ENCODE measurements around the gene THADA. TPM values are rescaled to one million over a fixed set of nuclear protein-coding genes. Genes with fewer than 3 reads are reported as not detected.
A peak's percentile ranks its signal among the peaks of the same experiment; 100 is the strongest.

The THADA gene
- total RNA-seq, 1 donor: 39.4 TPM

- TF ChIP-seq CTCF (IDR thresholded peaks at IDR 0.05; ENCODE audit: extremely low read depth, low read depth, low read length): no peak
- peaks cover 4% of the 10 kb centered on the region for H3K36me3 ChIP-seq (ENCODE audit: insufficient read depth, low read length)
- no peak overlapping the region for H3K4me3 ChIP-seq (ENCODE audit: insufficient read depth, low read length)
- no peaks in the 10 kb centered on the region for H4K20me1 ChIP-seq (ENCODE audit: insufficient read depth, low read length)
- no peaks in the 10 kb centered on the region for H3K27me3 ChIP-seq (ENCODE audit: insufficient read depth, low read length)
- no peak overlapping the region for H3K4me2 ChIP-seq (ENCODE audit: insufficient read depth, low read length)
- H3K9me3 ChIP-seq (ENCODE audit: low read depth, low read length): no peaks in the 10 kb centered on the region
- DNase-seq (ENCODE audit: insufficient read length, low spot score, missing footprints): no peak
- H3K27ac ChIP-seq (ENCODE audit: low read depth, low read length): no peak overlapping the region
- H2AFZ ChIP-seq (ENCODE audit: low read length): no peak overlapping the region
- H3K79me2 ChIP-seq (ENCODE audit: insufficient read depth, low read length): no peaks in the 10 kb centered on the region
- H3K4me1 ChIP-seq (ENCODE audit: insufficient read depth, low read length): peaks cover 10% of the 10 kb centered on the region
These were observed 123.2 kb downstream of the THADA start for GRCh38 chr2:43472527-43473194.

GRCh38 chr2:43469713-43470112 lies 126.1 kb downstream of the THADA start:
- DNase-seq (ENCODE audit: insufficient read length, low spot score, missing footprints): no peak
- H3K4me1 ChIP-seq (ENCODE audit: insufficient read depth, low read length): peaks cover 24% of the 10 kb centered on the region

DNA sequence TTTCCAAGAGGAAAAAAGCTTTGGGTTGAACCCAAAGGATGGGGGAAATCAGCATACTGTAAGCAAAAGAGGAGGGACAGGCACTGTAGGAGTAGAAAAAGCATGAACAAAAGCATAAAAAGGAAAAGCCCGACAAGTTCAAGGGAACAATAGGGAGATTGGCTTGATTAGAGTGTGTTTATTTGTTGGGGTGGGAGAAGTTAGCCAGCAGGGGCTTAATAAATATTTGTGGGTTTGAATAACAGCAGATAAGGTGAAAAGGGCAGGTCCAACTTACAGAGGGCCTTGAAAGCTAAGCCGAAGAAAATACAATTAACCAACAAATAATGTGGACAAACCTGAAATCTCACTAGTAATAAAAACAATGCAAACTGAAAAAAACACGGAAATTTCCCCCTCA lies 126.7 kb downstream of the THADA start:
- H2AFZ ChIP-seq (ENCODE audit: low read length): no peak overlapping the region
- H3K79me2 ChIP-seq (ENCODE audit: insufficient read depth, low read length): no peaks in the 10 kb centered on the region
- peaks cover 2% of the 10 kb centered on the region for H3K36me3 ChIP-seq (ENCODE audit: insufficient read depth, low read length)
- no peaks in the 10 kb centered on the region for H3K27me3 ChIP-seq (ENCODE audit: insufficient read depth, low read length)
- H4K20me1 ChIP-seq (ENCODE audit: insufficient read depth, low read length): no peaks in the 10 kb centered on the region
- DNase-seq (ENCODE audit: insufficient read length, low spot score, missing footprints): no peak
- no peaks in the 10 kb centered on the region for H3K9me3 ChIP-seq (ENCODE audit: low read depth, low read length)
- TF ChIP-seq CTCF (IDR thresholded peaks at IDR 0.05; ENCODE audit: extremely low read depth, low read depth, low read length): no peak
- no peak overlapping the region for H3K27ac ChIP-seq (ENCODE audit: low read depth, low read length)
- H3K4me3 ChIP-seq (ENCODE audit: insufficient read depth, low read length): no peak overlapping the region
- peaks cover 30% of the 10 kb centered on the region for H3K4me1 ChIP-seq (ENCODE audit: insufficient read depth, low read length)
- H3K4me2 ChIP-seq (ENCODE audit: insufficient read depth, low read length): no peak overlapping the region

More at GRCh38 chr2:43469713-43470112, 126.1 kb downstream of the THADA start:
- H3K79me2 ChIP-seq (ENCODE audit: insufficient read depth, low read length): no peaks in the 10 kb centered on the region
- H3K27me3 ChIP-seq (ENCODE audit: insufficient read depth, low read length): no peaks in the 10 kb centered on the region
- H3K27ac ChIP-seq (ENCODE audit: low read depth, low read length): no peak overlapping the region
- no peaks in the 10 kb centered on the region for H3K9me3 ChIP-seq (ENCODE audit: low read depth, low read length)
- no peak for TF ChIP-seq CTCF (IDR thresholded peaks at IDR 0.05; ENCODE audit: extremely low read depth, low read depth, low read length)
- no peak overlapping the region for H3K4me3 ChIP-seq (ENCODE audit: insufficient read depth, low read length)
- H4K20me1 ChIP-seq (ENCODE audit: insufficient read depth, low read length): no peaks in the 10 kb centered on the region
- H3K4me2 ChIP-seq (ENCODE audit: insufficient read depth, low read length): no peak overlapping the region
- no peak overlapping the region for H2AFZ ChIP-seq (ENCODE audit: low read length)
- peaks cover 4% of the 10 kb centered on the region for H3K36me3 ChIP-seq (ENCODE audit: insufficient read depth, low read length)

GRCh38 chr2:43467891-43468290 lies 127.9 kb downstream of the THADA start:
- Histone ChIP-seq H3K36me3 (ENCODE audit: insufficient read depth, low read length) (no peaks in the 10 kb centered on the region), H3K27me3 (ENCODE audit: insufficient read depth, low read length) (no peaks in the 10 kb centered on the region), H3K4me3 (ENCODE audit: insufficient read depth, low read length) (no peak overlapping the region), H3K27ac (ENCODE audit: low read depth, low read length) (peak overlapping the region; percentile 53), H2AFZ (ENCODE audit: low read length) (no peak overlapping the region), H3K4me1 (ENCODE audit: insufficient read depth, low read length) (peaks cover 43% of the 10 kb centered on the region), H3K9me3 (ENCODE audit: low read depth, low read length) (no peaks in the 10 kb centered on the region), H3K79me2 (ENCODE audit: insufficient read depth, low read length) (no peaks in the 10 kb centered on the region), H3K4me2 (ENCODE audit: insufficient read depth, low read length) (no peak overlapping the region), H4K20me1 (ENCODE audit: insufficient read depth, low read length) (no peaks in the 10 kb centered on the region)
- no peak for TF ChIP-seq CTCF (IDR thresholded peaks at IDR 0.05; ENCODE audit: extremely low read depth, low read depth, low read length)
- DNase-seq (ENCODE audit: insufficient read length, low spot score, missing footprints): peak; percentile 89

Data from osteoblast (primary cell).